NCI-H345 treated with DMSO at 0.1 percent for 48 hours (cell line): ENCODE measurements around the gene MORN2.
"Not testable (repeated sequence)": the region's sequence is repeated elsewhere in the genome, so short reads cannot be mapped to it uniquely, and the experiment has no call there.

Source experiments
- DNase-seq: peaks from one replicate; lab custom pipeline; 2025; ENCODE audit not compliant: unreplicated experiment; lab: John Stamatoyannopoulos, UW

MORN2 gene

GRCh38 chr2:38875576-38876367 lies at the start of gene MORN2, which contains the start of gene DHX57:
Gene MORN2, plus strand, starts transcription at chr2:38875976.
Gene DHX57, minus strand, starts transcription at chr2:38875934. Its CDS starts 7,529 bp downstream, at chr2:38868405.
- DNase-seq, result peak; percentile 72

- not testable (repeated sequence) for DNase-seq
Measured at GRCh38 chr2:38827539-38828145, 48.1 kb upstream of the MORN2 start.

- DNase-seq, result no peak
Measured at GRCh38 chr2:38828460-38828859, 47.3 kb upstream of the MORN2 start.

GRCh38 chr2:38829971-38830370 lies 45.8 kb upstream of the MORN2 start:
- DNase-seq, result no peak

- DNase-seq, result no peak
Measured at GRCh38 chr2:38830526-38831159, 45.1 kb upstream of the MORN2 start.

- no peak for DNase-seq
Measured at GRCh38 chr2:38835015-38835601, 40.7 kb upstream of the MORN2 start.

DNA sequence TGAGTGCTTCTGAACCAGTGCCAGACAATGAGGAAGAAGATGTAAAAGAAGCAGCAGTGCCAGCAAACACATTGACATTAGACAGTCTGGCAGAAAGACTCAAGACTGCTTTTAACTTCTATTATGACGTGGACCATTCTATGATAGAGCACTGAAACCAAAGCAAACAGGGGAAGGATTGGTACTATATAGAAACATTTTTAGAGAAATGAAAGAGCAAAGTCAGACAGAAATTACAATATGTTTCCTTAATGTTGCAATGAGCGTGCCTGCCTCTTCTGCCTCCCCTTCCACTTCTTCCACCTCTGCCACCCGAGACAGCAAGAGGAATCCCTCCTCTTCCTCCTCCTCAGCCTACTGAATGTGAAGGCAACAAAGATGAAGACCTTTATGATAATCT lies 39.8 kb upstream of the MORN2 start:
- no peak for DNase-seq

- no peak for DNase-seq
Measured at GRCh38 chr2:38836791-38837190, 39.0 kb upstream of the MORN2 start.

- DNase-seq, result no peak
Measured at GRCh38 chr2:38850045-38850444, 25.7 kb upstream of the MORN2 start.

DNA sequence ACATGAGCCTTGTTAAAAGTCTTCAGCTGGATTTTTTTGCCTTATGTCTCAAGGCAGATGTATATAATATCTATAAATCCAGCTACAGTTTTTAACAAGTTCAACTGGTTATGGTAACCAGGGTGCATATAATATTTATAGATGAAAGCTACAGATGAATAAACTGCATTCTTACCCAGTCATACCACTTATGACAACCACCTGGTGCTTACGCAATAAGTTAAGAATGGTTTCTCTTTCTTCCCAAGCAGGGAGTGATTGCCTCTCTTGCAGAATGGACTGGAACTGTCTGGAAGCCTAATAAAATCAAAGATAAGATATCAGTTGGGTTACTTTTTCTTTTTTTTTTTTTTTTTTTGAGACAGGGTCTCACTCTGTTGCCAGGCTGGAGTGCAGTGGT lies 19.6 kb upstream of the MORN2 start:
- DNase-seq, result no peak

GRCh38 chr2:38862476-38862875 lies 13.3 kb upstream of the MORN2 start:
- no peak for DNase-seq

DNA sequence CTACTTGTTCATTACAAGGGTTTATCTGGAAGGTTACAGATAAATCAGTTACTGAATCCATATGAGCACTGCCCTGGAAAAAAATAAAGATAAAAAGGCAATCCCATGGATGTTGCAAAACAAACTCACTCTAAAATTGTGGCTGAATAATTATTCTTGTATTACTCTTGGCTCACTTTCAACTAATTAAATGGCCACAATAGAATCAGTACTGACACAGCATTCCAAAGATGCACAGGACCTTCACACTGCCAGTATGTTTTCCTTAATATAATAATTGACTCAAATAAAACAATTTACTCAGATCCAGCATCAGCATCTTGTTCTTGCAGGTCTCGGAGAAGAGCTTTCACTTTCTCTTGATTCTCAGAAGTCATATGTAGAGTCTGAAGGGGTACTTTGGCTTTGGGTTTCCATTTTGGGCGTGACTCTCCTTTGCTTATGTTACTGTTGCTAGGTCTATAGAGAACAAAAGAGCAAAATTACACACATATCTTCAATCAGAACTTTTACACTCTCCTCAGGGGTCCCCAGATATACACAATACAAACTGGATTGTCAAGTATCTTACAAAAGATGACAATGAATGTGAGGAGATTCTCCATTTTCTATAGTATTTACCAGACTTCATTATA lies 12.6 kb upstream of the MORN2 start:
- DNase-seq, result no peak

- no peak for DNase-seq
Measured at GRCh38 chr2:38866773-38867443, 8.9 kb upstream of the MORN2 start.

DNA sequence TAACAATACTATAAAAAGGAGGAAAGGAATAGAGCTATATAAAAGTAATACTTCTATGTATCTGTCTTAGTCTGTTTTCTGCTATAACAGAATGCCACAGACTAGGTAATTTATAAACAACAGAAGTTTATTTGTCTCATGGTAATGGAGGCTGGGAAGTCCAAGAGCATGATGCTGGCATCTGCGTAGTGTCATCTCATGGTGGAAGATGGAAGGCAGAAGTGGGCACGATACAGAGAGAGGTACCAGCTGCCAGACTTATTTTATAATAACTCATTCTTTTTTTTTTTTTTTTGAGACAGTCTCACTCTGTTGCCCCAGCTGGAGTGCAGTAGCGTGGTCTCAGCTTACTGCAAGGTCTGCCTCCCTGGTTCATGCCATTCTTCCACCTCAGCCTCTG lies 4.3 kb upstream of the MORN2 start:
- DNase-seq, result no peak

- DNase-seq, result no peak
Measured at GRCh38 chr2:38873763-38874162, 2.0 kb upstream of the MORN2 start.

DNA sequence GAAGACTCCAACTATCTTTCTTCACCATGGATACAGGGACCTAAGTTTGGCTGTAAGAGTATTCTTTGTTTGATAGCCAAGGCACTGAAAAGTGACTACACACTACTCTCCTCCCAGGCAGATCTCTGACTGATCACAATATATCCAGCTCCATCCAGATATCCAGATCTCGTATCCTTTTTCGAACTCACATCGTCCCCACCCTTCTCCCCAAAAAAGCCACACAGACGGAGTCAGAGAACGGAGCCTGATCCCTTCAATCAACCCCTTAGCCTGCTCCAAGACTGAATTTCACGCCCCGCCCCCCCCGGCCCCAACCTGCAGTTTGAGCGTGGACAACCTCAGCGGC lies 575 bp upstream of the MORN2 start:
- DNase-seq, result no peak

GRCh38 chr2:38876407-38876806 lies 631 bp downstream of the MORN2 start:
- peak; percentile 5 for DNase-seq

DNA sequence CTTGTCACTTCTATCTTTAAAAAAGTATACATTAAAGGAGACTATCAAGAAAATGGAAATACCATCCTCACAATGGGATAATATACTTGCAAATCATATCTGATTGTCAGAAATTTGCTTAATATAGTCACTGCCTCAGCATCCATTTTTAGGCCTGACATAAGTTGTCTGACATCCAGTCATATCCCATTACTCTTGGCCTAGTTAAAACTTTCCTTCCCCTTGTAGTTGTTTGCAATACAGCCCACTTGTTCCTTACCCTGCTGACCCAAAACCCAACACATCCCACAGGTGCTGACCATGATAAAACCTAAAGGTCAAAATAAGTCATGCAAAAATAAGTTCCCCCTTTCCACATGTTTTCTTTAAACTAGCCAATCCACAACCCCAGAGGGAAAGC lies 10.3 kb downstream of the MORN2 start:
- no peak for DNase-seq

DNA sequence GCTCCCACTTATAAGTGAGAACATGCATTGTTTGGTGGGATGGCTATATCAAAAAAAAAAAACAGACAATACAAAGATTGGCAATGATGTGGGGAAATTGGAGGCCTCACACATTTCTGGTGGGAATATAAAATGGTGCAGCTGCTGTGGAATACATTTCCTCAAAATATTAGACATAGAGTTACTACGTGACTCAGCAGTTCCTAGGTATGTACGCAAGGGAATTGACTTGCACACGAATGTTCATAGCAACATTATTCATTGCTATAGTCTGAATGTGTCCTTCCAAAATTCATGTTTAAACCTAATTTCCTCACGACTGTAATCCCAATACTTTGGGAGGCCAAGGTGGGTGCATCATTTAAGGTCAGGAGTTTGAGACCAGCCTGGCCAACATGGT lies 11.6 kb downstream of the MORN2 start:
- DNase-seq, result no peak

- DNase-seq, result no peak
Measured at GRCh38 chr2:38887902-38888554, 12.3 kb downstream of the MORN2 start.
